T-helper 1 cell (primary cell): ENCODE data around the gene CACNA1C.

Experiments used
- DNase-seq, 5 donors: peaks; one replicate each; pipeline ENCODE4 v3.0.0-alpha.2; 2012 to 2020

Gene CACNA1C

GRCh38 chr12:2035431-2036055 lies 17.2 kb upstream of the CACNA1C start:
- DNase-seq = no peak

GRCh38 chr12:2039034-2039433 lies 13.8 kb upstream of the CACNA1C start:
- DNase-seq = no peak

- DNase-seq = no peak
Observed at GRCh38 chr12:2043054-2043453, 9.7 kb upstream of the CACNA1C start.

GRCh38 chr12:2044165-2044564 lies 8.6 kb upstream of the CACNA1C start:
- DNase-seq = no peak

GRCh38 chr12:2046957-2047356 lies 5.8 kb upstream of the CACNA1C start:
- no peak for DNase-seq

- no peak for DNase-seq
Observed at GRCh38 chr12:2047752-2048151, 5.0 kb upstream of the CACNA1C start.

- no peak for DNase-seq
Observed at GRCh38 chr12:2049604-2050540, 2.9 kb upstream of the CACNA1C start.

- no peak for DNase-seq
Observed at GRCh38 chr12:2051700-2052621, 826 bp upstream of the CACNA1C start.

GRCh38 chr12:2053691-2054090 lies 904 bp downstream of the CACNA1C start:
- DNase-seq = no peak

- no peak for DNase-seq
Observed at GRCh38 chr12:2054091-2055018, 1.6 kb downstream of the CACNA1C start.

GRCh38 chr12:2057041-2057794 lies 4.4 kb downstream of the CACNA1C start:
- peak in 1 of 5 donors; percentile 23 for DNase-seq

- no peak for DNase-seq
Observed at GRCh38 chr12:2057795-2058408, 5.1 kb downstream of the CACNA1C start.

GRCh38 chr12:2058837-2059236 lies 6.0 kb downstream of the CACNA1C start:
- DNase-seq = no peak

GRCh38 chr12:2061402-2061801 lies 8.6 kb downstream of the CACNA1C start:
- no peak for DNase-seq

- DNase-seq = peak in 1 of 5 donors; percentile 60
Observed at GRCh38 chr12:2064071-2064507, 11.3 kb downstream of the CACNA1C start.

- no peak for DNase-seq
Observed at GRCh38 chr12:2068653-2069052, 15.9 kb downstream of the CACNA1C start.

GRCh38 chr12:2070440-2071045 lies 17.8 kb downstream of the CACNA1C start:
- no peak for DNase-seq

GRCh38 chr12:2074792-2075191 lies 22.0 kb downstream of the CACNA1C start:
- DNase-seq = no peak

- DNase-seq = no peak
Observed at GRCh38 chr12:2075508-2076195, 22.9 kb downstream of the CACNA1C start.

- DNase-seq = no peak
Observed at GRCh38 chr12:2076196-2076570, 23.4 kb downstream of the CACNA1C start.
